HG03108 (cell line): Measurements from ENCODE around the gene EEF2K.

Experiments
- ATAC-seq: cut with Tn5 transposase; IDR thresholded peaks from one replicate; pipeline ENCODE4 v1.9.1; 2021; ENCODE audit warnings: moderate library complexity; ENCODE audit not compliant: unreplicated experiment

EEF2K gene

DNA sequence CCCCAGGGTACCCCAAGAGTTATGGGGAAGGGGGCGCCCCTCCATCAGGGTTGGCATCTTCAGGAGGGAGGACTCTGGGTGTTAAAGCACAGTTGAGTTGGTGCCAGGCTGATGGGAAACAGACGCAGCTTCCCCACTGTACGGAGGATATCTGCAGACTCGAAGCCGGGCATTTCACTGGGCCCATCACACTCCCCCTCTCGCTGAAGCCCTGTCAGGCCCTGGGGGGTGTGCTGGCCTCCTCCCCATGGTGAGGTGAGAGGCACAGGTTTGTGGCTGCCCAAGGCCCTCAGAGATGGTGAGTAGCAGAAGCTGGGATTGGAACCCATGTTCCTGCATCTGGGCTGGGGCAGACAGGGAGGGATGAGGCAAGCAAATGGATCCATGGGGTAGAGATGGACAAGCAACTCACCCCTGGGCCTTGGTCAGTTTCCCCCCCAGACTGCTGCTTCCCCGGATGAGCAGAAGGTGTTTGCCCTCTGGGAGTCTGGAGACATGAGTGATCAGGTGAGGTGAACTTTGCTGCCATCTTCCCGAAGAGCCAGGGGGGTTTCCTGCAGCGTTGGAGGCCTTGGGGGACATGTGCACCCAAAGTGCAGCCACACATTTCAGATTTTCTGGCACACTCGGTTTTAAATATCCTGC lies 122.1 kb downstream of the EEF2K start:
- no peak for ATAC-seq

DNA sequence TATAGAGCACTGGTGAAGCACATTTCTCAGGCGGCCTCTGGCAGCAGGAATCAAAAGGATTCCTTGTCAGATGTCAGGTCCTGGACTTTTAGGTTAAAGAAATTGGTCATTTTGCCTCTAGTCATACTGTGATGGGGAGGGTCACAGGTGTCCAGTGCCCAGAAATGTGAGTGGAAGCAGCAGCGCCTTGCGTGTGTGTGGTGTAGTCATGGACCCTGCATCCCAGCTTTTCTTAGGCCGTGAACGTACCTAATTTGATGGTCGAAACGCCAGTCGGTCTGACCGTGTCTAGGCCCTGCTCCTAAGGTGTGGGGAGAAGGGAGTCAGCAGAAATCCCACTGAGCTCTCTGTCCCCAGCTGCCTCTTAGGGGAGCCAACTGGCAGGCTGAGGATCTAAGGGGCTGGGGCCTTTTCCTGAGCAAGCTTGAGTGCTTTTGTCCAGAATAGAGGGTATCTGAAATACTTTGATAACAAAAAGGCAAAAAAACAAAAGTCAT lies 123.2 kb downstream of the EEF2K start:
- ATAC-seq = no peak

DNA sequence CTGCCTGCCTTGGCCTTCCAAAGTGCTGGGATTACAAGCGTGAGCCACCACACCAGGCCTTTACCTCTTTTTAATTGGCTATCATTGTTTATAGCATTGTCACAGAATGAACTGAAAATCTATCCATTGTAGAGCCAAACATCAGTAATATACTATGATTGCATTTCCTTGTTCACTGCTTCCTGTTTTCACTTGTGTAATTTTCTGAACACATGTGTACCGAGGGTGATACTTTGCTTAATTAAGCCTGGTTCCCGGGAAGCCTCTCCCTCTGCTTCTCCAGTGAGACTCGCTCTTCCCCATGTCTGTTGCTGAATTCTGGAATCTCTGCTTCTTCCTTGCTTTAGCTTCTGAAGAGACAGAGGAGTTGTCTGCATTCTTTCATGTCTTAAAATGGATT lies 124.2 kb downstream of the EEF2K start:
- no peak for ATAC-seq

DNA sequence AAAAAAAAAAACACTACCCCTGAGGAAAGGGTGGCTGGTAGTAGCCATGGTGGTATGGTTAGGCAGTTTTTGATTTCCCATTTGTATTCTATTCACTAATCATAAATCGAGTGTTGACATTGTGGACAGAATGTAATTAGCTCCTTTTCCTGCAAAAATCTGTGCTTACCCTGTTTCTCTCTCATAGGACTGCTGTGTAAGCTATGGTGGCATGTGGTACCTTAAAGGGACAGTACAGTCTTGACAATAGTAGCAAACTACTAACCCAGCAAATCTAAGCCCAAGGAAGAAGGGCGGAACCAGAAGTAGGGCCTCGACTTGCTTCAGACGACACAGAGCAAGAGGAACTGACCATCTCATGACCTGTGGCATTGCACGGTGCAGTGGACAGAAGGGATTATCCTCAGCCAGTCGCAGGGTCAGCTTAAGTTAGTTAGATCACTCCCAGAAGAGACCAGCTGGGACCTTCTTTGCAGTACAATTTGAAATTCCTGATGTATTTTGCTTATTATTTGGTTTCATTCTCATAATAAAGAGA lies 127.4 kb downstream of the EEF2K start:
- no peak for ATAC-seq

DNA sequence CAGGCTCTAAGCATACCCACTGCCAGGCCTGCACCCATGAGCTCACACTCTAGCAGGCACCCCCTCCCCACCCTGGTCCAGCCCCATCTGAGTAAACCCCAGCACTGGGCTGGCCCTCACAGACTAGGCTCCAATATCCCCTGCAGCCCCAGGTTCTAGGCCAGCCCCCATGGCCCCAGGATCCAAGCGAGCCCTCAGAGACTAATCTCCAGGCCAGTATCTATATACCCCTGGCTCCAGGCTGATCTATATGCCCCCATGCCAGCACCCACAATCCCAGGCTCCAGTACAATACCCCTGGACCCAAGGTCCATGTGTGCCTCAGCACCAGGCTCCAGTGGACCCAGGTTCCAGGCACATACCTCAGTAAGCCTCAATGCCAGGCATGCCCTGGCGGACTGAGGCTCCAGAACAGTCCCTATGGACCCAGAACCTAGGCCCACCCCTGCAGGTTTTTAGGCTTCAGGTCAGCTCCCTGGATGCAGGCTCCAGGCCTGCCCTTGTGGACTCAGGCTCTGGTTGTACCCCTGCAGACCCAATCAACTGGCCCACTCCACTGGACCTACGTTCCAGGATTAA lies 129.7 kb downstream of the EEF2K start:
- ATAC-seq = no peak

DNA sequence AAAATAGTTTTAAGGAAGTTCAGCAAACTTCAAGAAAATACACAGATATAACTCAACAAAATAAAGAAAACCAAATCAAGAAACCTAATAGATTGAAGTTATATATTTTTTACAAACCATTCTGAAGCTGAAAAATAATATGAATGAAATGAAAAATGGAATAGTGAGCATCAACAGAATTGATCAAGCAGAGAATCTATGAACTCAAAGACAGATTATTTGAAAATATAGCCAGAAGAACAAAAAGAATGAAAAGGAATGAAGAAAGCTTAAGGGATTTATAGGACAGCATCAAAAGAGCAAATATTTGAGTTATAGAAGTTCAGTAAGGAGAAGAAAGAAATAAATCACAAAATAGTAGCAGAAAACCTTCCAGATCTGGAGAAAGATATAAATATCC lies 130.5 kb downstream of the EEF2K start:
- ATAC-seq = no peak

DNA sequence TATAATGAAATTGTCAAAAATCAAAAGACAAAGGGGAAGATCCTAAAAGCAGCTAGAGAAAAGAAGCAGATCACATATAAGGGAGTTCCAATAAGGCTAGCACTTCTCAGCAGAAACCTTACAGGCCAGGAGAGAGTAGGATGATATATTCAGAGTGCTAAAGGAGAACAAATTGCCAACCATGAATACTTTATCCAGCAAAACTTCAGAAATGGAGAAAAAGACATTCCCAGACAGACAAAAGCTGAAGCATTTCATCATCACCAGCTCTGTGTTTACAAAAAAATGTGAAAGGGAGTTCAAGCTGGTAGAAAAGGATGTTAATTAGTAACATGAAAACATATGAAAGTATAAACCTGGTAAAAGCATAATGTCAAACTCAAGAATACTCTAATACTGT lies 131.0 kb downstream of the EEF2K start:
- ATAC-seq = no peak

DNA sequence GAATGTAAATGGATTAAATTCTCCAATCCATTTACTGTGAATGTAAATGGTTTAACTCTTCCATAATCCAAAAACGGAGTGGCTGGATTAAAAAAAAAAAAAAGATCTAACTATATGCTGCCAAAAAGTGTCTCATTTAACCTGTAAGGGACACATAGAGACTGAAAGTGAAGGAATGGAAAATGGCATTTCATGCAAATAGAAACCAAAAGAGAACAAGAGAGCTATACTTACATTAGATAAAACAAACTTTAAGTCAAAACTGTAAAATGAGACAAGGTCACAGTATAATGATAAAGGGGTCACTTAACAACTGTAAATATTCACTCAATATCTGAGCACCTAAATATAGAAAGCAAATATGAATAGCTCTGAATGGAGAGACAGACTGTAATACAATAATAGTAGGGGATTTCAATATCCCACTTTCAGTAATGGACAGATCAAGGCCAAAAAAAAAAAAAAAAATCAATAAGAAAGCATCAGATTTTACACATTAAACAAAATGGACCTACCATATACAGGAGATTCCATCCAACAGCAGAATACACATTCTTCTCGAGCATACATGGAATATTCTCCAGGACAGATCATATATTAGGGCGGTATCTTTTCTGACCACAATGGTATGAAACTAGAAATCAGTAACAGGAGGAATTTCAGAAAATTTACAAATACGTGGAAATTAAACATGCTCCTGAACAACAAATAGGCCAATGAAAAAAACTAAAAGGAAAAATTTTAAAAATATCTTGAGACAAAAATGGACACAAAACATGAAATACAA lies 132.0 kb downstream of the EEF2K start:
- ATAC-seq = no peak
